ENCODE measurements around the gene WDFY3.

Gene WDFY3

DNA sequence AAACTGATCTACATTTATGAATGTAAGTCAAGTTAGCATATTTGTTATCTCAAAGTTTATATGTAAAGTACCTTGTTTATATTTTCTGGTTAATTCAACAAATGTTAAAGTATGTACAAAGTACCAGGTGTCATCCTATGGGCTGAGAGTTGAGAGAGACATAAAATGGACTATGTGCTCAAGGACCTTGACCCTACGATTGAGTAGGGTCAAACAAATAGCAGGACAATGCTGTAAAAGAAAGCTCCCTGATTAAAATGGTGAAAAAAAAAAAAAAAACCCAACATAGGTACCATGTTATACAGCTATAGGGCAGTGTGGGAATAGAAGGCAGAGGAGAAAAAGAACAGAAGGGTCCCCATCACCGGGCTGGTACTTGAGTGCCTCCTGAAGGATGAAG lies 260.2 kb downstream of the WDFY3 start:
- TF ChIP-seq ZC3H10 (CRISPR knock-in tag; IDR thresholded peaks at IDR 0.05) (no peak), ISL1 (CRISPR knock-in tag; IDR thresholded peaks at IDR 0.05) (no peak), CSDC2 (CRISPR knock-in tag; IDR thresholded peaks at IDR 0.05) (no peak), ESRRG (CRISPR knock-in tag; IDR thresholded peaks at IDR 0.05) (no peak), BACH2 (CRISPR knock-in tag; IDR thresholded peaks at IDR 0.05; ENCODE audit: borderline replicate concordance) (no peak), PPARA (CRISPR knock-in tag; IDR thresholded peaks at IDR 0.05; ENCODE audit: borderline replicate concordance) (no peak), OSR1 (CRISPR knock-in tag; IDR thresholded peaks at IDR 0.05) (no peak), GLIS3 (CRISPR knock-in tag; IDR thresholded peaks at IDR 0.05) (no peak), ZNF70 (CRISPR knock-in tag; IDR thresholded peaks at IDR 0.05) (no peak), ZNF8 (CRISPR knock-in tag; IDR thresholded peaks at IDR 0.05) (no peak)
- TF ChIP-seq, protein P1, sequence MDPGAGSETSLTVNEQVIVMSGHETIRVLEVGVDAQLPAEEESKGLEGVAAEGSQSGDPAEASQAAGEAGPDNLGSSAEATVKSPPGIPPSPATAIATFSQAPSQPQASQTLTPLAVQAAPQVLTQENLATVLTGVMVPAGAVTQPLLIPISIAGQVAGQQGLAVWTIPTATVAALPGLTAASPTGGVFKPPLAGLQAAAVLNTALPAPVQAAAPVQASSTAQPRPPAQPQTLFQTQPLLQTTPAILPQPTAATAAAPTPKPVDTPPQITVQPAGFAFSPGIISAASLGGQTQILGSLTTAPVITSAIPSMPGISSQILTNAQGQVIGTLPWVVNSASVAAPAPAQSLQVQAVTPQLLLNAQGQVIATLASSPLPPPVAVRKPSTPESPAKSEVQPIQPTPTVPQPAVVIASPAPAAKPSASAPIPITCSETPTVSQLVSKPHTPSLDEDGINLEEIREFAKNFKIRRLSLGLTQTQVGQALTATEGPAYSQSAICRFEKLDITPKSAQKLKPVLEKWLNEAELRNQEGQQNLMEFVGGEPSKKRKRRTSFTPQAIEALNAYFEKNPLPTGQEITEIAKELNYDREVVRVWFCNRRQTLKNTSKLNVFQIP (CRISPR knock-in tag; IDR thresholded peaks at IDR 0.05; ENCODE audit: borderline replicate concordance, low read depth), result no peak
- TF ChIP-seq, protein P2, sequence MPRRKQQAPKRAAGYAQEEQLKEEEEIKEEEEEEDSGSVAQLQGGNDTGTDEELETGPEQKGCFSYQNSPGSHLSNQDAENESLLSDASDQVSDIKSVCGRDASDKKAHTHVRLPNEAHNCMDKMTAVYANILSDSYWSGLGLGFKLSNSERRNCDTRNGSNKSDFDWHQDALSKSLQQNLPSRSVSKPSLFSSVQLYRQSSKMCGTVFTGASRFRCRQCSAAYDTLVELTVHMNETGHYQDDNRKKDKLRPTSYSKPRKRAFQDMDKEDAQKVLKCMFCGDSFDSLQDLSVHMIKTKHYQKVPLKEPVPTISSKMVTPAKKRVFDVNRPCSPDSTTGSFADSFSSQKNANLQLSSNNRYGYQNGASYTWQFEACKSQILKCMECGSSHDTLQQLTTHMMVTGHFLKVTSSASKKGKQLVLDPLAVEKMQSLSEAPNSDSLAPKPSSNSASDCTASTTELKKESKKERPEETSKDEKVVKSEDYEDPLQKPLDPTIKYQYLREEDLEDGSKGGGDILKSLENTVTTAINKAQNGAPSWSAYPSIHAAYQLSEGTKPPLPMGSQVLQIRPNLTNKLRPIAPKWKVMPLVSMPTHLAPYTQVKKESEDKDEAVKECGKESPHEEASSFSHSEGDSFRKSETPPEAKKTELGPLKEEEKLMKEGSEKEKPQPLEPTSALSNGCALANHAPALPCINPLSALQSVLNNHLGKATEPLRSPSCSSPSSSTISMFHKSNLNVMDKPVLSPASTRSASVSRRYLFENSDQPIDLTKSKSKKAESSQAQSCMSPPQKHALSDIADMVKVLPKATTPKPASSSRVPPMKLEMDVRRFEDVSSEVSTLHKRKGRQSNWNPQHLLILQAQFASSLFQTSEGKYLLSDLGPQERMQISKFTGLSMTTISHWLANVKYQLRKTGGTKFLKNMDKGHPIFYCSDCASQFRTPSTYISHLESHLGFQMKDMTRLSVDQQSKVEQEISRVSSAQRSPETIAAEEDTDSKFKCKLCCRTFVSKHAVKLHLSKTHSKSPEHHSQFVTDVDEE (CRISPR knock-in tag; IDR thresholded peaks at IDR 0.05), result no peak
- TF ChIP-seq, protein P3, sequence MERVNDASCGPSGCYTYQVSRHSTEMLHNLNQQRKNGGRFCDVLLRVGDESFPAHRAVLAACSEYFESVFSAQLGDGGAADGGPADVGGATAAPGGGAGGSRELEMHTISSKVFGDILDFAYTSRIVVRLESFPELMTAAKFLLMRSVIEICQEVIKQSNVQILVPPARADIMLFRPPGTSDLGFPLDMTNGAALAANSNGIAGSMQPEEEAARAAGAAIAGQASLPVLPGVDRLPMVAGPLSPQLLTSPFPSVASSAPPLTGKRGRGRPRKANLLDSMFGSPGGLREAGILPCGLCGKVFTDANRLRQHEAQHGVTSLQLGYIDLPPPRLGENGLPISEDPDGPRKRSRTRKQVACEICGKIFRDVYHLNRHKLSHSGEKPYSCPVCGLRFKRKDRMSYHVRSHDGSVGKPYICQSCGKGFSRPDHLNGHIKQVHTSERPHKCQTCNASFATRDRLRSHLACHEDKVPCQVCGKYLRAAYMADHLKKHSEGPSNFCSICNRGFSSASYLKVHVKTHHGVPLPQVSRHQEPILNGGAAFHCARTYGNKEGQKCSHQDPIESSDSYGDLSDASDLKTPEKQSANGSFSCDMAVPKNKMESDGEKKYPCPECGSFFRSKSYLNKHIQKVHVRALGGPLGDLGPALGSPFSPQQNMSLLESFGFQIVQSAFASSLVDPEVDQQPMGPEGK (CRISPR knock-in tag; IDR thresholded peaks at IDR 0.05; ENCODE audit: borderline replicate concordance), result no peak
- TF ChIP-seq, protein P4, sequence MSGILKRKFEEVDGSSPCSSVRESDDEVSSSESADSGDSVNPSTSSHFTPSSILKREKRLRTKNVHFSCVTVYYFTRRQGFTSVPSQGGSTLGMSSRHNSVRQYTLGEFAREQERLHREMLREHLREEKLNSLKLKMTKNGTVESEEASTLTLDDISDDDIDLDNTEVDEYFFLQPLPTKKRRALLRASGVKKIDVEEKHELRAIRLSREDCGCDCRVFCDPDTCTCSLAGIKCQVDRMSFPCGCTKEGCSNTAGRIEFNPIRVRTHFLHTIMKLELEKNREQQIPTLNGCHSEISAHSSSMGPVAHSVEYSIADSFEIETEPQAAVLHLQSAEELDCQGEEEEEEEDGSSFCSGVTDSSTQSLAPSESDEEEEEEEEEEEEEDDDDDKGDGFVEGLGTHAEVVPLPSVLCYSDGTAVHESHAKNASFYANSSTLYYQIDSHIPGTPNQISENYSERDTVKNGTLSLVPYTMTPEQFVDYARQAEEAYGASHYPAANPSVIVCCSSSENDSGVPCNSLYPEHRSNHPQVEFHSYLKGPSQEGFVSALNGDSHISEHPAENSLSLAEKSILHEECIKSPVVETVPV (CRISPR knock-in tag; IDR thresholded peaks at IDR 0.05), result no peak
- no peak for ATAC-seq

DNA sequence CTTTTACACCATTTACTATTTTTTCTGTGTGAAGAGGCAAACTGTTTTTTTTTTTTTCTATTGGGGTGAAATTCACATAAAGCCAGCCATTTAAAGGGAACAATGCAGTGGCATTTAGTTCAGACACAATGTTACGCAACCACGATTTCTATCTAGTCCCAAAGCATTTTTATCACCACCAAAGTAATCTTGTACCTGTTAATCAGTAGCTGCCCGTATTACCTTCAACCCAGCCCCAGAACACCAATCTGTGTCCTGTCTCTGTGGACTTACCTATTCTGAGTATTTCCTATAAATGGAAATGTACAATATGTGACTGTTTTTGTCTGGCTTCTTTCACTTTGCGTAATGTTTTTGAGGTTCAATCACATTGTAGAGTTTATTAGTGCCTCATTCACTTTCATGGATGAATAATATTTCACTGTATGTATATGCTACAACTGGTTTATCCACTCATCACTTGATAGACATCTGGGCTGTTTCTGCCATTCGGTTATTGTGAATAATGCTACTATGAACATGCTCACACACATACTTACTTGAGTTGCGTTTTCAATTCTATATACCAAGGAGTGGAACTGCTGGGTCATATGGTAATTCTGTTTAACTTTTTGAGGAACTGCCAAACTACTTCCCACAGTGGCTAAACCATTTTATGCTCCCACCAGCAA lies 267.4 kb downstream of the WDFY3 start:
- no peak for TF ChIP-seq RARB (CRISPR knock-in tag; IDR thresholded peaks at IDR 0.05)
- TF ChIP-seq, protein P5, sequence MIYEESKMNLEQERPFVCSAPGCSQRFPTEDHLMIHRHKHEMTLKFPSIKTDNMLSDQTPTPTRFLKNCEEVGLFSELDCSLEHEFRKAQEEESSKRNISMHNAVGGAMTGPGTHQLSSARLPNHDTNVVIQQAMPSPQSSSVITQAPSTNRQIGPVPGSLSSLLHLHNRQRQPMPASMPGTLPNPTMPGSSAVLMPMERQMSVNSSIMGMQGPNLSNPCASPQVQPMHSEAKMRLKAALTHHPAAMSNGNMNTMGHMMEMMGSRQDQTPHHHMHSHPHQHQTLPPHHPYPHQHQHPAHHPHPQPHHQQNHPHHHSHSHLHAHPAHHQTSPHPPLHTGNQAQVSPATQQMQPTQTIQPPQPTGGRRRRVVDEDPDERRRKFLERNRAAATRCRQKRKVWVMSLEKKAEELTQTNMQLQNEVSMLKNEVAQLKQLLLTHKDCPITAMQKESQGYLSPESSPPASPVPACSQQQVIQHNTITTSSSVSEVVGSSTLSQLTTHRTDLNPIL (CRISPR knock-in tag; IDR thresholded peaks at IDR 0.05; ENCODE audit: low read depth), result no peak
- TF ChIP-seq ISL1 (CRISPR knock-in tag; IDR thresholded peaks at IDR 0.05), result no peak
- no peak for TF ChIP-seq ZNF565 (CRISPR knock-in tag; conservative IDR thresholded peaks at IDR 0.05; ENCODE audit: low read depth)
- TF ChIP-seq OSR1 (CRISPR knock-in tag; IDR thresholded peaks at IDR 0.05), result no peak
- no peak for TF ChIP-seq SNAI2 (CRISPR knock-in tag; IDR thresholded peaks at IDR 0.05)
- no peak for TF ChIP-seq ZFP30 (CRISPR knock-in tag; IDR thresholded peaks at IDR 0.05)
- TF ChIP-seq, protein P1 (CRISPR knock-in tag; IDR thresholded peaks at IDR 0.05; ENCODE audit: borderline replicate concordance, low read depth), result no peak
- no peak for TF ChIP-seq ZNF70 (CRISPR knock-in tag; IDR thresholded peaks at IDR 0.05)
- TF ChIP-seq, protein P2 (CRISPR knock-in tag; IDR thresholded peaks at IDR 0.05), result no peak
- TF ChIP-seq PPARA (CRISPR knock-in tag; IDR thresholded peaks at IDR 0.05; ENCODE audit: borderline replicate concordance), result no peak
- TF ChIP-seq, protein P3 (CRISPR knock-in tag; IDR thresholded peaks at IDR 0.05; ENCODE audit: borderline replicate concordance), result no peak
- TF ChIP-seq ZNF8 (CRISPR knock-in tag; IDR thresholded peaks at IDR 0.05), result no peak
- no peak for TF ChIP-seq TOX (CRISPR knock-in tag; IDR thresholded peaks at IDR 0.05; ENCODE audit: borderline replicate concordance)
- TF ChIP-seq ZFP3 (CRISPR knock-in tag; IDR thresholded peaks at IDR 0.05), result no peak
- no peak for TF ChIP-seq ZC3H10 (CRISPR knock-in tag; IDR thresholded peaks at IDR 0.05)
- no peak for ATAC-seq

Measured in SK-N-SH treated with all-trans-retinoic acid at 6 μM for 48 hours (cell line).